CD4-positive, alpha-beta T cell treated with Interleukin-6 for 4 hours (primary cell): ENCODE measurements around the gene PCSK5.
"Not testable (repeated sequence)": the region's sequence is repeated elsewhere in the genome, so short reads cannot be mapped to it uniquely, and the experiment has no call there.

ENCODE experiments used
- DNase-seq: peaks from one replicate; pipeline ENCODE4 v3.0.0-alpha.2; 2020; ENCODE audit warnings: mixed read lengths

PCSK5 gene

GRCh38 chr9:75891277-75891741 lies 836 bp downstream of the PCSK5 start:
- peak; percentile 50 for DNase-seq

DNA sequence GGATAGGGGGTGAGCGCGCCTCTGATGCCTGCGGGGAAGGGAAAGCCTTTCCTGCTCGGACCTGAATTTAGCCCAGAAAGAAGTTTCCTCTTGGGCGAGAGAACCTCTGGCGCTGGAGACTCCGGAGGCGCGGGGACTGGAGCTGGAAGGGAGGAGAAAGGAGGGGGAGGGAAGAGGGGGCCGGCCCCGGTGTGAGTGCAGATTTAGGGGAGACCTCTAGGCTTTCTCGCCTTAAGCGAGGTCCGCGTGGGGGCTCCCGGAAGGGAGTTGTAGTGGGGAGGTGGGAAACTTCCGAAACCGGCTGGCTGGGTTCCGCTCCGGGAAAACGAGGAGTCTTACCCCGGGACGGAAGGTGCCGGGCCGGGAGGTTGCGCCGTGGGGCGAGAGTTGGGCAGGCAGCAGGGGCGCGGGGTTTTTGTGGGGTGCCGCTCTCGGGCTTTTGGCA lies 1.3 kb downstream of the PCSK5 start:
- DNase-seq, result peak; percentile 15

DNA sequence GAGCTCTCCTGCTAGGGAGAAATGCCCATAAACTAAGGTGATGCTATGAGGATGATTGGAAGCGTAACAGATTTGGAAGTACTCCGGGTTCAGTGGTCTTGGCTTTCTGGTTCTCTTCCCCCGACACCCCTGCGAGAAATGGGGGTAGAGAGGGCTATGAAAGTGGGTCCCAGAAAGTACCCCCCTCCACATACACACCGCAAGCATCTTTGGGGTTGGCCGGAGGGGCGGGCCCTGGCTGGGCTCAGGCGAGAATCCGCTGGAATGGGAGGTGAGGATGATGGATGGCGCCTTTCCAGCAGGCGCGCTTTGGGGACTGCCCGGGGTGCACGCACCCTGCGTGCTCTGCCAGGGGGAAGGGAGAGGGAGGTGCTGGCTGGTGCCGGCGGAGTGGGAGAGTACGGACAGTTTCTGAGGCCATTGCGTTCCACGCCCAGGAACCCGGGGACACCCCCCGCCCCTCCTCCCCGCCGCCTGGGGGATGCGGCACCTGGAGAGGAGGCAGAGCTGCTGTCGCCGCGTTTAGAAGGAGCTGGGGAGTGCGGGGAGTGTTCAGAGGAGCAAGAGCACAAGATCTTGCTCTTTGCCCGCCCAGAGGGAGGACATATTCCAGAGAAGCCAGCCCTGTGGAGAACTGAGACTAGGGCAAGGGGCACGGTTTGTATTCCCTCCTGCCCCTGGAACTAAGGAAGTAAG lies 1.9 kb downstream of the PCSK5 start:
- peak; percentile 16 for DNase-seq

- no peak for DNase-seq
Observed at GRCh38 chr9:75893106-75893505, 2.6 kb downstream of the PCSK5 start.

- DNase-seq, result no peak
Observed at GRCh38 chr9:75894566-75894965, 4.1 kb downstream of the PCSK5 start.

- no peak for DNase-seq
Observed at GRCh38 chr9:75895112-75895511, 4.6 kb downstream of the PCSK5 start.

DNA sequence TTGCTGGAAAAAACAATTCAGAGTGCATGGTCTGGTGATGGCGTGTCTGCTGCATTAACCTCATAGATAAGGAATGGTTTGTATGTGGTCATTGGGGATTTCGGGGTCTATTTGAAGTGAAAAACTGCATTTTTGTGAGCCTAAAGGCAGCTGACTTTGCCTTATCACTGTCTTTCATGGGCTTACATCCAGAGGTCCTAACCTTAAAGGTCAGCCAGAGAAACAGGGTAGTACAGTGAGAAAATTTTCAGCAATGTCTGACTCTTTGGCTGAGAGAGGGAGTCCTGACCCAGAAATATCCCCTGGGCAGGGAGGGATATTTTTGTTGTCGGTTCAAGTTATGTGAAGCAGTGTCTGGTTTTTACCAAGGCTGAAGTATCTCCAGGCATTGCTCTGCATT lies 5.7 kb downstream of the PCSK5 start:
- DNase-seq, result no peak

DNA sequence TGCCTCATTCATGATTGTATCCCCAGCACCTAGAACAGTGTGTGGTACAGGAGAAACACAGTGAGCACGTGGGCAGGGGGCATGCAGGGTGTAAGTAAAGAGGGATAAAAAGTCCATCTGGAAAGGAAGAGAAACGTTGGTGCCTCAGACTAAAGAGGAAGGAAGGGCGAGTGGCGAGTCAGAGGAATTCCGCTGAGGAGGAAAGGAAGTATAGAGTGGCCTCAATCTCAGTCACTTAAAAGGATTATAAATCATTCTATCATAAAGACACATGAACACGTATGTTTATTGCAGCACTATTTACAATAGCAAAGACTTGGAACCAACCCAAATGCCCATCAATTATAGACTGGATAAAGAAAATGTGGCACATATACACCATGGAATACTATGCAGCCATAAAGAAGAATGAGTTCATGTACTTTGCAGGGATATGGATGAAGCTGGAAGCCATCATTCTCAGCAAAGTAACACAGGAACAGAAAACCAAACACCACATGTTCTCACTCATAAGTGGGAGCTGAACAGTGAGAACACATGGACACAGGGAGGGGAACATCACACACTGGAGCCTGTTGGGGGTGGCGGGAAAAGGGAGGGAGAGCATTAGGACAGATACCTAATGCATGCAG lies 10.5 kb downstream of the PCSK5 start:
- DNase-seq, result not testable (repeated sequence)

- DNase-seq, result no peak
Observed at GRCh38 chr9:75903785-75904360, 13.4 kb downstream of the PCSK5 start.

DNA sequence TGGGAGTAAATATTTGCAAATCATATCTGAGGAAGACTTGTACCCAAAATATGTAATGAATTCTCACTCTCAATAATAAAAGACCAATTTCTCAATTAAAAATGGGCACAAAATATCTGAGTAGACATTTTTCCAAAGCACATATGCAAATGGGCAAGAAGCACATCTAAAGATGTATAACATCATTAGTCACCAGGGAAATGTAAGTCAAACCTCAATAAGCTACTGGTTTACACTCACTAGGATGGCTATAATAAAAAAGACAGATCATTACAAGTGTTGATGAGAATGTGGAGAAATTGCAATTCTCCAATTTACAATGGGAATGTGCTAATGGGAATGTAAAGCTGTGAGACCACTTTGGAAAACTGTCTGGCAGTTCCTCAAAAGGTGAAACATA lies 13.9 kb downstream of the PCSK5 start:
- DNase-seq, result no peak

GRCh38 chr9:75906531-75906930 lies 16.1 kb downstream of the PCSK5 start:
- no peak for DNase-seq

DNA sequence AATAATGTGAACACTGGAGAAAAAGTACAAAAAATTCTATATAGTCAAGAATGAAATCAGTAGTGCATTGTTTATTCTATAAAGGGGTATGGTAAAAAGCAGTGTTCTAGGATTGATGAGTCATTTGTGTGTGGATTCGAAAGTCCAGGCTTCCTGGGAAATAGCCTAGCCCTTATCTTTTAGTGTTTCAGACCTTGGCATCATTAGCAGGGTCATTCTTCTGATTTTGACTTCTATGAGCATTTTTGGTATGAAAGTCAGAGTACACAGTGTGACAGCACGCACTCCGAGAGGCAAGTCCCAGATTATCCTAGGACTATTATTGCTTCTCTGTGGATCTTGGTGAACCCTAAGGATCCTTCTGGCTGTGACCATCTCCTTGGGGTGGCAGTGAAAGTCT lies 16.9 kb downstream of the PCSK5 start:
- no peak for DNase-seq

DNA sequence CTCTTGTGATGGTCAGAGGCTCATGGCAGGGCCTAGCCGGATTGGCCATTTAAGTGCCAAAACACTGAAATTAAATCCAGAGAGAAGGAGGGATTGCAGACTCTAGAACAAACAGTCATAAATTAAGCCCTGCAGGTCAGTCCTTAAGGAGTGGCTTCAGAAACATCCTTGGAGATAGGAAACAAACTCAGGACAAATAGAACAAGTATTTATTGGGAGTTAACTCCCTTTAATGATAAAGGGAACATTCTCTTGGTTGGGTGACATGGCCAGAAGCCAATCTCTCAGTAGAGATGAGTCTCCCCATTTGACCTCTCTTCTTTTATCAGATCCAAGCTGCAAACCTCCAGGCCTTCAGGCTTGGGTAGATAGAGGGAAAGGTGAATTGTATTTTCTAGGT lies 17.4 kb downstream of the PCSK5 start:
- DNase-seq, result no peak

DNA sequence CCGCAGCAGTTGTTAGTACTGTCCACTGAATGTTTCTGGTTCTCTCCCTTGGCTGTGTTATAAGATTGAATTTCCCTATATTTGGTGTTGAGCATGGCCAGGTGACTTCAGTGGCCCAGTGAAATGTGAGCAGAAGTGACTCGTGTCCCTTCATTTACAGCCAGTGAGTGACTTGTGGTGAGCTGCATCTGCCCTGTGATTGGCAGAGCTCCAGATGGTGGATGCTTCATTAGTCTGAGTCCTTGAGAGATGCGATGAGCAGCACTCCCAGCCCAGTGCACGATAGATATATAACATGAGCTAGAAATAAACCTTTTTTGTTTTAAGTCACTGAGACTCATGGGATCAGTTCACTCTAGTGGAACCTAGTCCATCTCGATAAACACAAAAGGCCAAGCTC lies 19.3 kb downstream of the PCSK5 start:
- DNase-seq, result no peak

DNA sequence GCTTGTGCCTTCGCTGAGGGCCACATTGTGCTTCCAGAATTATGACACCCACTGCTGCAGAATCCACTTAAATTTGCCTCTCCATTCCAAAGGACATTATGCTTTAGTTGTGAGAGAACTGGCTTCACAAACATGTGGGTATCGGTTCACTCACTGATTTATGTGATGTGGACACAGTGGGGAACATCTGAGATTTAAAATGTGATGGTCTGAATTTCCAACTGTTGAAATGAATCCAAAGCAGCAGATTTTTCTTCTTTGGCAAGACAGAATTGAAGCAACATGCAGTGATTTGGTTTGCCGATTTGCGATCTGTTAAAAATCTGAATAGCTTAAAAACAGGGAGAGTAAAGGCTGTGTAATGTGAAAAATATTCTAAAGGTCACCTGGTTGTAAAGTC lies 20.3 kb downstream of the PCSK5 start:
- no peak for DNase-seq

DNA sequence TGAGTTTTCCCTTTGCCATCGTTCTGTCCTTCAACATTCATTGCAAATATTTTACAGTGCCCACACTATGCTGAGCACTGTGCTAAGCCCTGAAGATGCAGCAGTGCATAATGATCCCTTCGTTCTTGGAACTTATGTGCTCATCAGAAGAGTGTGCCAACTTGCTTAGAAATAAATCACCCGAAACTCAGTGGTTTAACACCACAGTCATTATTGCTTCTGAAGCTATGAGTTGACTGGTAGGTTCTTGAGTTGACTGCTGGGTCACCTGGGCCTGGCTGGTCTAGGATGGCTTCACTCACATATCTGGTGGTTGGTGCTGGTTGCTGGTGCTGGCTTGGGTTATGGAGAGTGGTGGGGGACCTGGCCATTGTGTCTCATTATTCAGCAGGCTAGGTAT lies 20.9 kb downstream of the PCSK5 start:
- DNase-seq, result no peak

GRCh38 chr9:75912951-75913350 lies 22.5 kb downstream of the PCSK5 start:
- no peak for DNase-seq

DNA sequence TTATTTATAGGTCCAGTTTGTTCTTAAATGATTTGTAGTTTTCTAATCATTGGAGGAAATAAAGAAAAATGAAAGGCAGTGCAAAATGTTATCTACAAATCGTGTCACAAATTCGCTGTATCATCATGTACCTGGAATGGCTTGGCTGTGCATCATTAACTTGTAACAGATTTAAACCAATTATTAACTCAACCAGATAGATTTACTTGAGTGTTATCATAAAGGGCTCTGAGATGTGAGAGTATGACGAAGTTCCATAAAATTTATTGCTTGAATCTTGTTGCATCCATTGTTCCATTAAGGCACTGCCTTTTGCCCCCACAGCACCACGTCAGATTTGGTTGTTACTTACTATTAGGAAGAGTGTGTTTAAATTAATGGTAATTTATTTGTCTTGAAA lies 23.5 kb downstream of the PCSK5 start:
- DNase-seq, result no peak

- no peak for DNase-seq
Observed at GRCh38 chr9:75914883-75915452, 24.5 kb downstream of the PCSK5 start.

- no peak for DNase-seq
Observed at GRCh38 chr9:75918154-75918553, 27.7 kb downstream of the PCSK5 start.

- no peak for DNase-seq
Observed at GRCh38 chr9:75918909-75919308, 28.4 kb downstream of the PCSK5 start.

DNA sequence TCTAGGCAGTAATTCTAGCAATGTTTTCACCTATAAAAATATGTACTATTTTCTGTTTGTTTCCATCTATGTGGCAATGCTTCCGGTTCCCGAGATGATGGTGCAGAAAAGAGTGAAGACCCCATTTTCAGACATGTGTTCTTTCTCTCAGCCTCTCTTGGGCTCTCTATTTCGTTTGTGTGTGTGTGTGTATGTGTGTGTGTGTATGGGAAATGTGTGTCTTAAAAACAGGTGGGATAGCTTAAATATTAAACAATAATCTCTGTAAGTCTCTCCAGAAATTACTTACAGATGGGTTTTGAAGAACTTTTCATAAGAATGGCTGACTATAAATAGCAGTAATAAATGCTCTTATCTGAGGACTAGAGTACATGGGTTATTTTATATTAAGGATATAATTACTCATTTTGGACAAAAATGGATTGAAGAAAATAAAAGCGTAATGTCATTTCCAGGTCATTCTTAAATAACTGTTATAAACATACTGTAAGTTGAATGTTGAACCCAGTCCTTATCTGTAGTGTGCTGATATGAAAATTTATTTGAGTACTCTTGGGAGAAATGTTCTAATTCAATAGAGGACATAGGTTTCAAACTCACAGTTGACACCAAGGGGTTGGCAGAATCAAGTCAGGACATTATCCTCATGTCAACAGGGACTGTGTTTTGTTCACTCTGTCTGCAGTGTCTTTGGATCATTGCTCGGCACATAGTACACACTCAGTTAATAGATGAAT lies 31.1 kb downstream of the PCSK5 start:
- no peak for DNase-seq

GRCh38 chr9:75926385-75926784 lies 35.9 kb downstream of the PCSK5 start:
- no peak for DNase-seq
